Right cardiac atrium (tissue), 5 donors: ENCODE results near the gene TNFSF8. TPM values are rescaled to one million over a fixed set of nuclear protein-coding genes. Genes with fewer than 3 reads are reported as not detected.

ENCODE experiments used
- ATAC-seq, 2 donors: fragments of 200-7000 bp; cut with Tn5 transposase; one replicate each; pipeline versions ENCODE4 v1.8.0 to v1.9.1; 2020; ENCODE audit warnings: moderate library complexity in 2 of 2, mild to moderate bottlenecking in 1 of 2
- DNase-seq, 3 donors: peaks; one replicate each; pipeline ENCODE4 v3.0.0-alpha.2; 2020
- H3K27ac ChIP-seq: one replicate; pipeline ENCODE4 v1.5.1; 2013; ENCODE audit warnings: mild to moderate bottlenecking, low read length, control low read depth, moderate library complexity
- H3K27me3 ChIP-seq: one replicate; pipeline ENCODE4 v1.6.1; 2013; ENCODE audit not compliant: control insufficient read depth, insufficient read depth
- H3K4me1 ChIP-seq: one replicate; pipeline ENCODE4 v1.6.1; 2013; ENCODE audit warnings: low read length; ENCODE audit not compliant: control insufficient read depth, insufficient read depth
- H3K4me3 ChIP-seq: one replicate; pipeline ENCODE4 v1.5.1; 2013; ENCODE audit warnings: low read length, control low read depth
- H3K9me3 ChIP-seq: one replicate; pipeline ENCODE4 v1.6.1; 2013; ENCODE audit warnings: low read length; ENCODE audit not compliant: control insufficient read depth
- WGBS: extraction: QIAGEN DNeasy Blood & Tissue Kit; methylation state at CpG from one replicate; pipeline ENCODE4 v1.1.7; 2013; 5-methylcytosine and 5-hydroxymethylcytosine counted together
- intact Hi-C, 4 donors: fragments of 100-400 bp; cut with DNase I; formaldehyde crosslinking; loops; one replicate each; pipeline versions ENCODE4 v1.11.0 to v1.14.0; 2022 to 2023
- polyA plus RNA-seq: library from polyadenylated mRNA; stranded (reverse); fragments of 200-250 nt; gene quantifications from one replicate; pipeline ENCODE4 v1.2.3, GENCODE V29; 2013
- total RNA-seq, 4 donors: library from RNA; stranded (reverse); fragmentation: NEBNext Ultra II Directional; extraction: Animal tissue kit (Norgen Biotek cat#: 25700); gene quantifications; one replicate each; pipeline ENCODE4 v1.2.1, GENCODE V29; 2021
- donor health status: healthy with polysubstance abuse.
- donor health status: DM: no; HTN: yes; CAD: no.
- donor health status: DM: no; HTN: no; CAD: no.
- donor health status: DM: no; HTN: yes; CAD: no; lungs with severe emphysema.
- donor health status: DM: yes; HTN: yes; CAD: no.

Gene TNFSF8
- total and polyA plus RNA-seq, 5 donors, result 0.18 to 1.0 (median 0.86) TPM

DNA sequence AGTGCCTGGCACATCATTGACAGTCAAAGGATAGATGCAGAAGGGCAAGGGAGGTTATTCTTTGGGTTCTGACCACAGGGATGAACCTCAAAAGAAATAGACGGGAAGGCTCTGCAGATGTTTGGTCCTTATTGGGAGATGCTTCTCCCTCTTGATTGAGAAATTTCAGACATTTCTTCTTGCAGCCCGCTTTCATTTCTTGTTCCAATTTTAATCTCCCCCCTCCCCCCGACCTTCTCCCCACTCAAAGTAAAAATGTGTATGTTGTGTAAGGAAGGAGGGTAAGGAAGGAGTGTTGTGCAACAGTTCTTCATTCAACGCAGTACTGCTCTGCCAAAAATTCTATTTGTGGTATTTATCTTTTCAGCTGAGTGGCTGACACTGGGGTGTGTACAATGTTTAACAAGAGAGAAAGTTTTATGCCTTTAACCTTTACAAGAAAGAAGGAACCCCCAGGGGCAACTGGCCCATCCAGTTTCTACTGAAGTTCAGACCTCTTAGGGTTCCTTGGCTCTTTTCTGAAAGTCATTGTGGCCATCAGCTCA is 78.3 kb downstream of the TNFSF8 start:
- no peak overlapping the region for H3K27ac ChIP-seq
- H3K4me3 ChIP-seq, result no peak overlapping the region
- ATAC-seq (peak; percentile 59 to 64), DNase-seq (no peak)
- 53% methylated on average over 4 of the region's 4 CpGs for WGBS
- H3K27me3 ChIP-seq, result no peaks in the 10 kb centered on the region
- intact Hi-C loops, result no loop called here
- H3K4me1 ChIP-seq, result peaks cover 3% of the 10 kb centered on the region
- no peaks in the 10 kb centered on the region for H3K9me3 ChIP-seq

DNA sequence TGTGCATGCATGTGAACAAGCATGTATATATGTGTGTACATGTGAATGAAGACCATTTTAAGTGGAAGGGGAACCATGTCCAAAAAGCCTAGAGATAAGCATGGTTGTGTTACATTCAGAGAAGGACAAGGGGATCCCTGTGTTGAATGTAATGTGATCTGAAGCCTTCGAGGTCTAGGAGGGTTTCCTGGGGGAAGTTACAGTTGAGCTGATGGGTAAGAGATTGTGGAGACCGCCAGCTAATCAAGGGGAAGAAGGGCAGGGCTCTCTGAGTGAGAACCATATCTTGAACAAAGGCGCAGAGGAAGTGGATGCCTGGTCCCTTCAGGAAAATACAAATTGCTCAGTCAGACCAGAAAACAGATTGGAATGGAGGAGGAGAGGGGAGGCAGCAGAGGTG is 79.1 kb downstream of the TNFSF8 start:
- DNase-seq (no peak), ATAC-seq (peak in 1 of 2 donors; percentile 53)
- Histone ChIP-seq H3K4me1 (peaks cover 3% of the 10 kb centered on the region), H3K27me3 (no peaks in the 10 kb centered on the region), H3K27ac (no peak overlapping the region), H3K9me3 (no peaks in the 10 kb centered on the region), H3K4me3 (no peak overlapping the region)
- intact Hi-C loops, result no loop called here
- WGBS, result 44% methylated on average over 3 of the region's 3 CpGs

Other genes starting within 250 kb of the TNFSF8 start
- gene TEX48, start 248.4 kb downstream of the TNFSF8 start, total RNA-seq, result not detected
- not detected for gene TEX48, start 248.4 kb downstream of the TNFSF8 start, polyA plus RNA-seq
- under 1 TPM in 1 of 4 donors, not detected in 3; 0.03 TPM for gene TNFSF15, start 124.6 kb downstream of the TNFSF8 start, total RNA-seq
- gene TNFSF15, start 124.6 kb downstream of the TNFSF8 start, polyA plus RNA-seq, result 0.02 TPM
- 10 to 100 TPM in 1 of 4 donors, 1 to 10 TPM in 3; 4.8 to 34.4 (median 7.4) TPM for gene TNC, start 187.6 kb upstream of the TNFSF8 start, total RNA-seq
- 2.5 TPM for gene TNC, start 187.6 kb upstream of the TNFSF8 start, polyA plus RNA-seq